SH-SY5Y (cell line): ENCODE data around the gene ACOT13.

Source experiments
- GATA2 ChIP-seq: IDR thresholded peaks from 2 replicates; pipeline ENCODE4 v1.6.1; 2011; ENCODE audit warnings: mild to moderate bottlenecking, low read depth, low read length
- GATA3 ChIP-seq: IDR thresholded peaks from 2 replicates; pipeline ENCODE4 v1.6.1; 2011; ENCODE audit warnings: low read depth, mild to moderate bottlenecking, low read length, moderate library complexity

DNA sequence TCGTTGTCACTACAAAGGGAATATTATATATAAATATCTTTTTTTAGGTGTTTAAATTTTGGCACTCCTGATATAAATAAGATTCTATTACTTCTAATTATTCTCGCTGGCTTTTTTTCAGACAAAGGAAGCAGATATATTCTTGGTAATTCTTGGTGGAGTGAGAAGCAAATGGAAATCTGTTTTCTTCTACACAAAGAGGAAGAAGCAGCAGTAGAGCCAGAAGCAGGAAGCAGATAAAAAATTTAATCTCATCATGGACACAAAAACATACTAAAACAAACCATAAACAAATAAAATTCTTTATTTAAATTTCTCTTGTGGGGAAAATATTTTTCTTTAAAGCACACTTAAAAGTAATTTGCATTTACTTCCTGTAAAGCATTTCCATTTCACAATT is 17.2 kb upstream of the ACOT13 start:
- TF ChIP-seq GATA2, result no peak
- TF ChIP-seq GATA3, result no peak
